GM12878 (cell line): Measurements from ENCODE around the gene RAB3A. TPM values are rescaled to one million over a fixed set of nuclear protein-coding genes. Genes with fewer than 3 reads are reported as not detected.

ENCODE experiments used
- ASH2L ChIP-seq: fragments of 300-600, 200-600 bp; sonication (generic); IDR thresholded peaks from 2 replicates; pipeline ENCODE4 v1.6.1; 2017; ENCODE audit warnings: low read depth, mild to moderate bottlenecking, borderline replicate concordance
- ATF2 ChIP-seq: IDR thresholded peaks from 2 replicates; pipeline ENCODE4 v1.6.1; 2012; ENCODE audit warnings: low read length, inconsistent platforms
- ATF3 ChIP-seq: IDR thresholded peaks from 2 replicates; pipeline ENCODE4 v1.6.1; 2011; ENCODE audit warnings: low read depth, mild to moderate bottlenecking, low read length, moderate library complexity, borderline replicate concordance; ENCODE audit errors: extremely low read depth
- CEBPB ChIP-seq, 2 experiments: fragments of 150-350 bp in 1 of 2; IDR thresholded peaks; 2 replicates each; pipeline ENCODE4 v1.6.1; 2012 to 2014; ENCODE audit warnings: low read depth in 2 of 2, low read length in 2 of 2, borderline replicate concordance in 1 of 2, inconsistent platforms in 1 of 2
- CREB1 ChIP-seq: IDR thresholded peaks from 2 replicates; pipeline ENCODE4 v1.6.1; 2012; ENCODE audit warnings: low read depth, mild to moderate bottlenecking, inconsistent platforms
- EZH2 ChIP-seq: IDR thresholded peaks from 2 replicates; pipeline ENCODE4 v1.6.1; 2012; ENCODE audit warnings: low read depth, mild to moderate bottlenecking, control low read depth, inconsistent platforms, low read length, borderline replicate concordance; ENCODE audit not compliant: control insufficient read depth
- GABPA ChIP-seq: IDR thresholded peaks from 2 replicates; pipeline ENCODE4 v1.6.1; 2014; ENCODE audit warnings: antibody characterized with exemption, low read depth, mild to moderate bottlenecking, inconsistent platforms
- JUND ChIP-seq: IDR thresholded peaks from 2 replicates; pipeline ENCODE4 v1.6.1; 2012; ENCODE audit warnings: low read depth, mild to moderate bottlenecking, low read length, improper control_type of control experiment, moderate library complexity
- LARP7 ChIP-seq: fragments of 450-650 bp; IDR thresholded peaks from 2 replicates; pipeline ENCODE4 v1.6.1; 2017; ENCODE audit warnings: mild to moderate bottlenecking
- POLR2AphosphoS2 ChIP-seq: IDR thresholded peaks from 2 replicates; pipeline ENCODE4 v1.6.1; 2011; ENCODE audit warnings: low read depth, mild to moderate bottlenecking, low read length, improper control_type of control experiment, moderate library complexity
- POLR2AphosphoS5 ChIP-seq: IDR thresholded peaks from 2 replicates; pipeline ENCODE4 v1.6.1; 2011; ENCODE audit warnings: mild to moderate bottlenecking, low read length, inconsistent platforms
- RB1 ChIP-seq: fragments of 450-650 bp; formaldehyde crosslinking; IDR thresholded peaks from 2 replicates; pipeline ENCODE4 v1.6.1; 2017; ENCODE audit warnings: mild to moderate bottlenecking, borderline replicate concordance
- REST ChIP-seq: IDR thresholded peaks from 2 replicates; pipeline ENCODE4 v1.6.1; 2012; ENCODE audit warnings: mild to moderate bottlenecking, low read depth, low read length
- SIX5 ChIP-seq: IDR thresholded peaks from 2 replicates; pipeline ENCODE4 v1.6.1; 2011; ENCODE audit warnings: mild to moderate bottlenecking, low read depth, low read length, moderate library complexity; ENCODE audit not compliant: severe bottlenecking
- SMAD5 ChIP-seq: IDR thresholded peaks from 2 replicates; pipeline ENCODE4 v1.6.1; 2016; ENCODE audit warnings: antibody characterized with exemption, low read depth
- polyA plus RNA-seq, 11 experiments: library from polyadenylated mRNA; depleted of rRNA in 4 of 11; unstranded in 6 of 11; stranded (reverse) in 5 of 11; fragments of >200 nt; fragmentation: Nextera tagmentation in 4 of 11; fragmentation: Illumina TruSeq in 1 of 11; extraction: Ambion mirVana in 4 of 11; extraction: Trizol in 1 of 11; gene quantifications; 1 replicate in 1 of 11; 2 replicates in 10 of 11; pipeline versions ENCODE4 v1.2.1 to v1.2.3, GENCODE V29; 2011 to 2016; ENCODE audit warnings: inconsistent platforms in 2 of 11, missing spikeins in 2 of 11, low read depth in 1 of 11
- total RNA-seq, 4 experiments: library from RNA; depleted of rRNA in 3 of 4; stranded (reverse); fragments of >200 nt in 3 of 4; fragmentation: Illumina TruSeq in 1 of 4; extraction: Trizol in 1 of 4; gene quantifications; 2 replicates each; pipeline versions ENCODE4 v1.2.1 to v1.2.3, GENCODE V29; 2013 to 2021
- TF ChIP-seq, protein P1 (sequence below): fragments of 450-650 bp; IDR thresholded peaks from 2 replicates; pipeline ENCODE4 v1.6.1; 2017; ENCODE audit warnings: antibody characterized with exemption, mild to moderate bottlenecking, moderate library complexity
- TF ChIP-seq, protein P2 (sequence below): fragments of 450-650 bp; formaldehyde crosslinking; IDR thresholded peaks from 2 replicates; pipeline ENCODE4 v1.4.0; 2022; ENCODE audit warnings: mild to moderate bottlenecking, moderate library complexity

The RAB3A gene
- total and polyA plus RNA-seq, 10 of the 15 experiments (the other 5 are each of a cell fraction or from before 2014, with no cell fraction given), result 0.07 to 3.5 (median 1.2) TPM; not detected in 1

- TF ChIP-seq, protein P1, sequence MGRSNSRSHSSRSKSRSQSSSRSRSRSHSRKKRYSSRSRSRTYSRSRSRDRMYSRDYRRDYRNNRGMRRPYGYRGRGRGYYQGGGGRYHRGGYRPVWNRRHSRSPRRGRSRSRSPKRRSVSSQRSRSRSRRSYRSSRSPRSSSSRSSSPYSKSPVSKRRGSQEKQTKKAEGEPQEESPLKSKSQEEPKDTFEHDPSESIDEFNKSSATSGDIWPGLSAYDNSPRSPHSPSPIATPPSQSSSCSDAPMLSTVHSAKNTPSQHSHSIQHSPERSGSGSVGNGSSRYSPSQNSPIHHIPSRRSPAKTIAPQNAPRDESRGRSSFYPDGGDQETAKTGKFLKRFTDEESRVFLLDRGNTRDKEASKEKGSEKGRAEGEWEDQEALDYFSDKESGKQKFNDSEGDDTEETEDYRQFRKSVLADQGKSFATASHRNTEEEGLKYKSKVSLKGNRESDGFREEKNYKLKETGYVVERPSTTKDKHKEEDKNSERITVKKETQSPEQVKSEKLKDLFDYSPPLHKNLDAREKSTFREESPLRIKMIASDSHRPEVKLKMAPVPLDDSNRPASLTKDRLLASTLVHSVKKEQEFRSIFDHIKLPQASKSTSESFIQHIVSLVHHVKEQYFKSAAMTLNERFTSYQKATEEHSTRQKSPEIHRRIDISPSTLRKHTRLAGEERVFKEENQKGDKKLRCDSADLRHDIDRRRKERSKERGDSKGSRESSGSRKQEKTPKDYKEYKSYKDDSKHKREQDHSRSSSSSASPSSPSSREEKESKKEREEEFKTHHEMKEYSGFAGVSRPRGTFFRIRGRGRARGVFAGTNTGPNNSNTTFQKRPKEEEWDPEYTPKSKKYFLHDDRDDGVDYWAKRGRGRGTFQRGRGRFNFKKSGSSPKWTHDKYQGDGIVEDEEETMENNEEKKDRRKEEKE, result no peak
- TF ChIP-seq GABPA (no peak), LARP7 (no peak; the same call in 1 of the 2 replicates), RB1 (no peak), ATF3 (0 out of 2 replicates have a peak, but pooled peaks have one; percentile 34), POLR2AphosphoS5 (no peak), POLR2AphosphoS2 (no peak), CEBPB (IDR thresholded peaks at IDR 0.05; ENCODE audit: borderline replicate concordance in 1 of 2, low read depth in 2 of 2, low read length in 2 of 2) (no peak), ATF2 (no peak), CREB1 (peak; percentile 26), SMAD5 (no peak), SIX5 (no peak), ASH2L (no peak), JUND (no peak), REST (no peak), EZH2 (no peak)
- TF ChIP-seq, protein P2, sequence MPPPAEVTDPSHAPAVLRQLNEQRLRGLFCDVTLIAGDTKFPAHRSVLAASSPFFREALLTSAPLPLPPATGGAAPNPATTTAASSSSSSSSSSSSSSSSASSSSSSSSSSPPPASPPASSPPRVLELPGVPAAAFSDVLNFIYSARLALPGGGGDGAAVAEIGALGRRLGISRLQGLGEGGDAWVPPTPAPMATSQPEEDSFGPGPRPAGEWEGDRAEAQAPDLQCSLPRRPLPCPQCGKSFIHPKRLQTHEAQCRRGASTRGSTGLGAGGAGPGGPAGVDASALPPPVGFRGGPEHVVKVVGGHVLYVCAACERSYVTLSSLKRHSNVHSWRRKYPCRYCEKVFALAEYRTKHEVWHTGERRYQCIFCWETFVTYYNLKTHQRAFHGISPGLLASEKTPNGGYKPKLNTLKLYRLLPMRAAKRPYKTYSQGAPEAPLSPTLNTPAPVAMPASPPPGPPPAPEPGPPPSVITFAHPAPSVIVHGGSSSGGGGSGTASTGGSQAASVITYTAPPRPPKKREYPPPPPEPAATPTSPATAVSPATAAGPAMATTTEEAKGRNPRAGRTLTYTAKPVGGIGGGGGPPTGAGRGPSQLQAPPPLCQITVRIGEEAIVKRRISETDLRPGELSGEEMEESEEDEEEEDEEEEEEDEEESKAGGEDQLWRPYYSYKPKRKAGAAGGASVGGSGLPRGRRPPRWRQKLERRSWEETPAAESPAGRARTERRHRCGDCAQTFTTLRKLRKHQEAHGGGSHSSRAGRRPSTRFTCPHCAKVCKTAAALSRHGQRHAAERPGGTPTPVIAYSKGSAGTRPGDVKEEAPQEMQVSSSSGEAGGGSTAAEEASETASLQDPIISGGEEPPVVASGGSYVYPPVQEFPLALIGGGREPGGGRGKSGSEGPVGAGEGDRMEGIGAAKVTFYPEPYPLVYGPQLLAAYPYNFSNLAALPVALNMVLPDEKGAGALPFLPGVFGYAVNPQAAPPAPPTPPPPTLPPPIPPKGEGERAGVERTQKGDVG (CRISPR knock-in tag), result no peak
These were observed 30.7 kb downstream of the RAB3A start (continued) for GRCh38 chr19:18173054-18173571.
